Measurements from ENCODE around the gene KIF19. TPM values are rescaled to one million over a fixed set of nuclear protein-coding genes. Genes with fewer than 3 reads are reported as not detected.
A peak's percentile ranks its signal among the peaks of the same experiment; 100 is the strongest.

Gene KIF19
- total RNA-seq, 1 donor from 2014 or later = 0.08 TPM

- intact Hi-C loops (cut with DNase I) = no loop called here
- no peak for DNase-seq (ENCODE audit: low spot score)
Observed at GRCh38 chr17:74380959-74381808, 55.2 kb downstream of the KIF19 start.

DNA sequence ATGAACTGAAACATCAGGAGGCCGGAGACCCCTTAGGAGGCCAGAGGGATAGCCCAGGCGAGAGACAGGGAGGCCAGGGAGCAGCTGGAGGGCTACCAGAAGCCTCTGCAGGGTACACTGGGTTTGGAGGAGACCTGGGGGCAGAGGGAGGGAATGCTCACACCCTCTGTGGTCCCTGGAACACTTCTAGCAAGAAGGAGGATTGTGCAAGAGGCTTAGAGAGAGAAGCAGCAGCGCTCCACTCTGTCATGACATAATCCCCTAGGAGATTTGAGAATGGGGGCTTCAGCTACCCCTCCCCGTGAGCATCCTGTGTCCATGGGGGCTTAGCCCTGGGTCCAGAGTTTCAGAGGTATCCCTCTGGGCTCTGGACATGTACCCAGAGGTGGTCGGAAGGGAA lies 57.1 kb downstream of the KIF19 start:
- intact Hi-C loops (cut with DNase I) = no loop called here
- no peak for DNase-seq (ENCODE audit: low spot score)

DNA sequence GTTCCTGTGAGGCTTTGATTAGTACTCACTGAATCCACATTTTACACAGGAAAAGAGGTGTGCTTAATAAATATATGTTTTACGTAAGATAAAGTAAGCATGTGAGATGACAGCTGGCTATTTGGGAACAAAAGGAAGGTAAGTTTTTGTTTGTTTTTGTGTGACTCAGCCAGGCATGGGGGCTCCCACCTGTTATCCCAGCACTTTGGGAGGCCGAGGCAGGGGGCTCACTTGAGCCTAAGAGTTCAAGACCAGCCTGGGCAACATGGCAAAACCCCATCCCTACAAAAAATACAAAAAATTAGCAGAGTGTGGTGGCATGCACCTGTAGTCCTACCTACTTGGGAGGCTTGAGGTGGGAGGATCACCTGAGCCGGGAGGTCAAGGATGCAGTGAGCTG lies 59.2 kb downstream of the KIF19 start:
- intact Hi-C loops (cut with DNase I) = no loop called here
- DNase-seq (ENCODE audit: low spot score) = no peak

GRCh38 chr17:74386386-74386785 lies 60.4 kb downstream of the KIF19 start:
- DNase-seq (ENCODE audit: low spot score) = peak; percentile 84
- intact Hi-C loops (cut with DNase I) = loop anchor here (2.0 kb wide), 1 partner anchor 46 kb away; the partner anchor contains the start of gene GPRC5C

GRCh38 chr17:74387365-74388218 lies 61.6 kb downstream of the KIF19 start:
- no peak for DNase-seq (ENCODE audit: low spot score)
- intact Hi-C loops (cut with DNase I) = loop anchor here (2.0 kb wide), 1 partner anchor 45 kb away; the partner anchor contains the start of gene GPRC5C

DNA sequence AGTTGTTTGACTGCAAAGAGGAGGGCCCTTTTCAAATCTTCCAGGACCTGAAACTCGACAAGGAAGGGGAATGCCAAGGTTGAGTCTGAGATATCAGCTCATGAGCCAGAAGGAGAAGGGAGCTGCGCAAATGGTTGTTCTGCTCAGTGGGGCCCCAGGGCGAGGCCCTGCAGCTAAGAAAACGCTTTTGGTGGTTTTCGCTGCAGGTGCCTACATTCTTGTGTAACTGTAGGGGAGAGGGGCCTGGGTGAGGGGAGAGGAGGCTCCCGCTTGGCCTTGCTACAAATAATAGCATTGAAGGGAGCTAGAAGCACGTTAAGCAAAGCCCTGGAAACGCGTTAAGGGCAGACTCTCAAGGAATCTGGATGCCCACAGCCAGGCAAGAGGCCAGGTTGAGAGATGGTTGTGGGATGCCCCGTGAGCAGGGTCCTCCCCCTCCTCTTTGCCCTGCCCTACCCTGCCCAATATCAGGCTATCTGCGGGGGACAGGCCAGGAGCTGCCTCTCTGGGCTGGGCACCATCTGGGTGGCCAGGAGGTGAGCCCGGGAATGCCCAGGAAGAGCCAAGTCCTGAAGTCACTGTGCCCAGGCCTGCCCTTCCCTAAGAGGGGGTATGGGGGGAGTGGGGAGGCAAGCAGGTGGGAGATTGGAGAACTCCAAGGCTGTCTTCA lies 63.2 kb downstream of the KIF19 start:
- no peak for DNase-seq (ENCODE audit: low spot score)
- intact Hi-C loops (cut with DNase I) = no loop called here

GRCh38 chr17:74389937-74390679 lies 64.1 kb downstream of the KIF19 start:
- no peak for DNase-seq (ENCODE audit: low spot score)
- intact Hi-C loops (cut with DNase I) = no loop called here

- intact Hi-C loops (cut with DNase I) = no loop called here
- no peak for DNase-seq (ENCODE audit: low spot score)
Observed at GRCh38 chr17:74390680-74391653, 64.9 kb downstream of the KIF19 start.

DNA sequence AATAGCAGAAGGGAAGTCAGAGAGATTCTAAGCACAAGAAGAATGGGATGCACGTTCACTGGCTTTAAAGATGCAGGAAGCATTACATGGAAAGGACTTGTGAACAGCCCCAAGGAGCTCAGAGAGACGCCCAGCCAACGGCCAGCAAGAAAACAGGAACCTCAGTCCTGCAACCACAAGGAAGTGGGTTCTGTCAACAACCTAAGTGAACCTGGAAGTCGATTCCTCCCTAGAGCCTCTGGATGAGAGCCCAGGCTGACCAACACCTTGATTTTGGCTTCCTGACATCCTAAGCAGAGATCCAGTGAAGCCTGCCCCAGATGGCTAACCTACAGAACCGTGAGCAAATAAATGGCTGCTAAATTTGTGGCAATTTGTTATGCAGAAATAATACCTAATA lies 65.7 kb downstream of the KIF19 start:
- intact Hi-C loops (cut with DNase I) = no loop called here
- DNase-seq (ENCODE audit: low spot score) = no peak

GRCh38 chr17:74392848-74393247 lies 66.8 kb downstream of the KIF19 start:
- no peak for DNase-seq (ENCODE audit: low spot score)
- intact Hi-C loops (cut with DNase I) = no loop called here

GRCh38 chr17:74393346-74393942 lies 67.4 kb downstream of the KIF19 start:
- intact Hi-C loops (cut with DNase I) = no loop called here

DNA sequence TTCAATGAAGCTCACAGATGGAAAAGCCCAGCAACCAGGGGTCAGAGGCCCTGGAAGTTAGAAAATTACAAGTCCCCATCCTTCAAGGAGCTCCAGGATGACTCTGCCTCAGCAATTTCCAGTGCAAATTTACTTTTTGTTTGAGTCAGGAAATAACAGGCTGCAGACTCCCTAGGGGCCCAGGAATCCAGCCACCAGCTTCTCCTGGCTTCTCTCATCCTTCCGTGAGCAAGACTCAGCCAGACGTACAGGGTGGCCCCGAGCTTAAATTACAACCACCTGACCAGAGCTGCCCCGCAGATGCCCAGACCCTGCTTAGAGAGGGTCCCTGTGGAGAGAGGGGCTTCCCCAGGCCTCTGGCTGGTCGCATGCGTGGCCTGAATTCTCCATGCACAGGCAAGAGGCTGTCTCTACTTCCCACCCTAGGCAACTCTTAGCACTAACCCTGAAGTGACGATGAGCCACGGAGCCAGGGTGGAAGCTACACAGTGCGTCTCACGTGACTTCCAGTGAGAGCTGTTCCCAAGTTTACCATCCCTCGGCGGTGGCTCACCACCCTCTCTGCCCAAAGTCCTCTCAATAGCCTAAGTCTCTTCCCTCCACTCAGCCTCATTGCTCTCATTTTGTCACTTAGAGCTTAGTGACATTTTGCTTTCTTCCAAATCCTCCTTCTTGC lies 68.4 kb downstream of the KIF19 start:
- DNase-seq (ENCODE audit: low spot score) = no peak
- intact Hi-C loops (cut with DNase I) = no loop called here

More at GRCh38 chr17:74393346-74393942, 67.4 kb downstream of the KIF19 start:
- no peak for DNase-seq (ENCODE audit: low spot score)

DNA sequence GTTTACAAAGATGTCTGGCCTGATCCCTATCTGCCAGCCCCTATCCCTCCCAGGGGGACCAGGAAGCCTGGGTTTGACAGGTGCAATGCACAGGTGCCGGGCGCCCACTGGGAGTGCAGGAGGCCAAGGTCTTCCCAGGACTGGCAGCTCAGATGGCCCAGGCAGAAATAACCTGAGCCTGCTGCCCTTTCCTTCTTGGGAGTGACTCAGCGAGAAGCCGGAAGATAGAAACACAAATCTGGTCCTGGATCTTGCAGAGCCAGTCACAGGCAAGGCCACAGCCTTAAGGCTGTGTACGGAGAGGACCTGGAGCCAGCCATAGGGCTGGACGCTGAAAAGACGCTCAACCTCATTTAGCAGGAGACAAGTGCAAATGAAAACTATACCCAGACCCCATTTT lies 69.0 kb downstream of the KIF19 start:
- no peak for DNase-seq (ENCODE audit: low spot score)
- intact Hi-C loops (cut with DNase I) = no loop called here

- intact Hi-C loops (cut with DNase I) = no loop called here
Observed at GRCh38 chr17:74396567-74396966, 70.5 kb downstream of the KIF19 start.

GRCh38 chr17:74402048-74402447 lies 76.0 kb downstream of the KIF19 start:
- no peak for DNase-seq (ENCODE audit: low spot score)
- intact Hi-C loops (cut with DNase I) = no loop called here

More at GRCh38 chr17:74396567-74396966, 70.5 kb downstream of the KIF19 start:
- DNase-seq (ENCODE audit: low spot score) = no peak

DNA sequence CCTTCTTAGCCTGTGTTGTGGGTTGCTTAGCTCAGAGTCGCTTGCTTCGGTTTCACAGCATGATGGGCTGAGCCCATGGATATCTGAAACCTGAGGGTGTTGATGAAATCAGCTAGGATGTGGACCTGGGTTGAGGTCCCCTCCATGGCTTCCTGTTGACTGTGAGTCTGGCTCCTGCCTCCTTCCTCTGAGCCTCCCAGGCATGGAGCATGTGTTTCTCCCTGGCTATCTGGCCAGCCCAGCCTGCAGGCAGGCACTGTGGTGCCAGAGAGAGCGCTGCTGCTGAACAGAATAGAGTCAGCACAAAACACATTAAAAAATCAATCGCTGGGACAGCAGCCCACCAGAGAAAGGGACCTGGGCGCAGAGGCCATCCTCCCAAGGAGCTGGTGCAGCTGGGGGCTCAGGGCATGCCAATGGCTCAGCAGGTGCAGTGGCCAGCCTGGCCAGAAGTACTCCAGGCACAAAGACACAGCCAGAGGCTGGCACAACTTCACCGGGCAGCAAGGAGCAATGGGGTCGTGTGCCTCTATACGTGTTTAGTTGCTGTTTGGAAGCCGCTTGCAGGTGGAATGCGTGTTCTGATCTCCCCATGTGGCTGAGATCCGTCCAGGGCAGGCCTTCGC lies 77.6 kb downstream of the KIF19 start:
- intact Hi-C loops (cut with DNase I) = no loop called here

DNA sequence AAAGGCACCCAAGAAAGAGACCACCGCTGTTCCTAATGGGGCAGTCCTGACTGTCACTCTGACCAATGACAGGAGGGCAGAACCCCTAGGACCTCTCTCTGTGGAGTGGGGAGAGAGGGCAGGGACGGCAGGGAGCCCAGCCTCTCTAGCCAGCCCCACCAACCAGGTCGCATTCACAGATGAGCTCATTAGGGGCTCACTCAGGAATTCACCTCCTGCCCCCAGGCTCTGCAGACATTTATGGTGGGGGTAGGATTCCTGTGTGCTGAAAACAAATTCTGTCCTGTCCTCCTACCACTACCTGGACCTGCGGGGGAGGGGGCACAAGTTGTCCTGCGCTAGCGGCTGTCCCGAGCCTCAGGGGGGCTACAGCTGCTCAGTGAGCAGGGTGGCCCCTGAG lies 78.2 kb downstream of the KIF19 start:
- DNase-seq (ENCODE audit: low spot score) = no peak
- intact Hi-C loops (cut with DNase I) = no loop called here

More for the DNA sequence above, 77.6 kb downstream of the KIF19 start:
- DNase-seq (ENCODE audit: low spot score) = no peak
